Fibroblast of lung (primary cell): ENCODE results near the gene PANX2. TPM values are rescaled to one million over a fixed set of nuclear protein-coding genes. Genes with fewer than 3 reads are reported as not detected.

Experiments
- DNase-seq, 2 donors: peaks; one replicate each; pipeline versions ENCODE4 v3.0.0 to v3.0.0-alpha.2; 2010; ENCODE audit warnings: low read depth in 2 of 2
- H2AFZ ChIP-seq: 2 replicates; pipeline ENCODE4 v1.5.1; 2012; ENCODE audit warnings: low read length, control low read depth, inconsistent platforms
- H3K27ac ChIP-seq: 2 replicates; pipeline ENCODE4 v1.5.1; 2011; ENCODE audit warnings: low read length, control low read depth; ENCODE audit not compliant: insufficient read depth
- H3K27me3 ChIP-seq: 2 replicates; pipeline ENCODE4 v1.5.1; 2011; ENCODE audit warnings: mild to moderate bottlenecking, low read length; ENCODE audit not compliant: control insufficient read depth, insufficient read depth
- H3K36me3 ChIP-seq: 2 replicates; pipeline ENCODE4 v1.5.1; 2011; ENCODE audit warnings: low read length; ENCODE audit not compliant: control insufficient read depth, insufficient read depth
- H3K4me1 ChIP-seq: 2 replicates; pipeline ENCODE4 v1.5.1; 2011; ENCODE audit warnings: low read length; ENCODE audit not compliant: control insufficient read depth, insufficient read depth; ENCODE audit errors: extremely low read depth
- H3K4me2 ChIP-seq: 2 replicates; pipeline ENCODE4 v1.5.1; 2011; ENCODE audit warnings: low read length, control low read depth; ENCODE audit not compliant: insufficient read depth; ENCODE audit errors: extremely low read depth
- H3K4me3 ChIP-seq, 4 experiments: fragments of 200-600 bp in 1 of 4; sonication (generic) in 1 of 4; replicated peaks in 1 of 4; 2 replicates each; pipeline ENCODE4 v1.5.1; 2011 to 2016; ENCODE audit warnings: low read length in 4 of 4, low read depth in 3 of 4, mild to moderate bottlenecking in 3 of 4, control low read depth in 2 of 4, inconsistent platforms in 1 of 4, mixed read lengths in 1 of 4; ENCODE audit not compliant: insufficient read depth in 1 of 4; ENCODE audit errors: control extremely low read depth in 1 of 4
- H3K79me2 ChIP-seq: 2 replicates; pipeline ENCODE4 v1.5.1; 2012; ENCODE audit warnings: mild to moderate bottlenecking, low read length, inconsistent platforms; ENCODE audit not compliant: control insufficient read depth, insufficient read depth
- H3K9ac ChIP-seq: 2 replicates; pipeline ENCODE4 v1.5.1; 2011; ENCODE audit warnings: mild to moderate bottlenecking, low read length, control low read depth; ENCODE audit not compliant: insufficient read depth
- H3K9me3 ChIP-seq: 2 replicates; pipeline ENCODE4 v1.5.1; 2012; ENCODE audit warnings: low read depth, low read length; ENCODE audit not compliant: control insufficient read depth, insufficient read depth
- H4K20me1 ChIP-seq: 2 replicates; pipeline ENCODE4 v1.5.1; 2011; ENCODE audit warnings: low read length; ENCODE audit not compliant: control insufficient read depth, insufficient read depth; ENCODE audit errors: extremely low read depth
- EZH2 ChIP-seq: IDR thresholded peaks from 2 replicates; pipeline ENCODE4 v1.5.1; 2012; ENCODE audit warnings: low read length, control low read depth, mild to moderate bottlenecking; ENCODE audit errors: missing control alignments
- polyA plus RNA-seq, 2 donors: library from polyadenylated mRNA; depleted of rRNA in 1 of 2; stranded (reverse) in 1 of 2; unstranded in 1 of 2; fragments of >200 nt; gene quantifications; 2 replicates each; pipeline ENCODE4 v1.2.1, GENCODE V29; 2011 to 2012; ENCODE audit warnings: missing spikeins in 1 of 2
- total RNA-seq: library from RNA; depleted of rRNA; stranded (reverse); fragments of >200 nt; gene quantifications from 2 replicates; pipeline ENCODE4 v1.2.1, GENCODE V29; 2014
- TF ChIP-seq, protein P1 (sequence below), 2 donors: IDR thresholded peaks in 1 of 2; conservative IDR thresholded peaks in 1 of 2; 1 replicate in 1 of 2; 2 replicates in 1 of 2; pipeline ENCODE4 v1.5.1; 2011 to 2012; ENCODE audit warnings: low read length in 2 of 2, control low read depth in 1 of 2, inconsistent platforms in 1 of 2, low read depth in 1 of 2, mild to moderate bottlenecking in 1 of 2

PANX2 gene
- total and polyA plus RNA-seq, 2 donors (not counting 1 experiment from before 2014, with no cell fraction given), result 0.17 to 0.45 TPM

DNA sequence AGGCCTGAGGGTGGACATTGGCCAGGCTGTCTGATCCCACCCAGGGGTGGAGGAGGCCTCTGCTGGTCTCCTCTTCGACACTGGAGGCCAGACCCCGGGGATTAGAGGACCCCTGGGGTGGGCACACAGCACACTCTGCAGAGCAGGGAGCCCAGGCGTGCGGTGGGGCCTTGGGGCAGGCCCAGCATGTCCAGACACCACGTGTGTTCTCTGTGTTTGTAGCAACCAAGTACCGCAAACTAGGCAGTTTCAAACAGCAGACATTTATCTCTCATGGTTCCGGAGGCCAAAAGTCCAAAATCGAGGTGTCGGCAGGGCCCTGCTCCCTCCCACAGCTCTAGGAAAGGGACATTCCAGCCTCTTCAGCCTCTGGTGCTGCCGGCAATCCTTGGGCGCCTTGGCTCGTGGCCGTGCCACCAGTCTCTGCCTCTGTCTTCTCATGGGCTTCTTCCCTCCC, 1.5 kb downstream of the PANX2 start:
- DNase-seq, result no peak
- Histone ChIP-seq H3K4me3 (no peak overlapping the region), H2AFZ (no peak overlapping the region)

DNA sequence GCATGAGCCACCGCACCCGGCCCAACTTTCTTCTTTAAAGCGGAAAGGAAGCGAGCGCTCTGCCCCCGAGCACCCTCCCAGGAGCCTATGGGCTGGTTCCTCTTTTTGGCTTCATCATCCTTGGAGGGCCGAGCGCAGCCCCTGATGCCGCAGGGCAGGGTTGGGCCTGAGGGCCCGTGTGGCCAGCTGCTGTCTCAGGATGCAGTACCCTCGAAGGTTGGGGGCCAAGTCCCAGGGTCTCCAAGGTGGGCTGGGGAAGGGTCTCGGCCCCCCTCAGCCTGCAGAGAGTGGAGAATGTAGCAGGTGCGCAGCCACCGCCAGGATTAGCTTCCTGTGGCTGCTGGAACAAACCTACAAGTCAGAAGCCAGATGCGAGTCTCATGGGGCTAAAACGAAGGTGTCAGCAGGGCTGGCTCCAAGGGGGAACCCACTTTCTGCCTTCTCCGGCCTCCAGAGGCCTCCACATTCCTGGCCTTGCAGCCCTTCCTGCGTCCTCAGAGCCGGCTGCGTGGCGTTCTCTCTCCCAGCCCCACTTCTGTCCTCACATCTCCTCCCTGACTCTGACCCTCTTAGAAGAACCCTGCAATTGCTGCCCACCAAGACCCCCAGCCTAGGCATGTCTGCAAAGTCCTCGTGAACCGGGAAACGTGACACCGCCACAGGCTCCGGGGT, 2.9 kb downstream of the PANX2 start:
- Histone ChIP-seq H3K4me2 (no peak overlapping the region), H2AFZ (no peak overlapping the region), H3K9me3 (no peaks in the 10 kb centered on the region), H3K4me1 (no peaks in the 10 kb centered on the region), H4K20me1 (no peaks in the 10 kb centered on the region), H3K4me3 (no peak overlapping the region), H3K9ac (no peak overlapping the region), H3K79me2 (no peaks in the 10 kb centered on the region), H3K27ac (no peak overlapping the region), H3K36me3 (no peaks in the 10 kb centered on the region), H3K27me3 (peaks cover 12% of the 10 kb centered on the region)
- TF ChIP-seq, protein P1, sequence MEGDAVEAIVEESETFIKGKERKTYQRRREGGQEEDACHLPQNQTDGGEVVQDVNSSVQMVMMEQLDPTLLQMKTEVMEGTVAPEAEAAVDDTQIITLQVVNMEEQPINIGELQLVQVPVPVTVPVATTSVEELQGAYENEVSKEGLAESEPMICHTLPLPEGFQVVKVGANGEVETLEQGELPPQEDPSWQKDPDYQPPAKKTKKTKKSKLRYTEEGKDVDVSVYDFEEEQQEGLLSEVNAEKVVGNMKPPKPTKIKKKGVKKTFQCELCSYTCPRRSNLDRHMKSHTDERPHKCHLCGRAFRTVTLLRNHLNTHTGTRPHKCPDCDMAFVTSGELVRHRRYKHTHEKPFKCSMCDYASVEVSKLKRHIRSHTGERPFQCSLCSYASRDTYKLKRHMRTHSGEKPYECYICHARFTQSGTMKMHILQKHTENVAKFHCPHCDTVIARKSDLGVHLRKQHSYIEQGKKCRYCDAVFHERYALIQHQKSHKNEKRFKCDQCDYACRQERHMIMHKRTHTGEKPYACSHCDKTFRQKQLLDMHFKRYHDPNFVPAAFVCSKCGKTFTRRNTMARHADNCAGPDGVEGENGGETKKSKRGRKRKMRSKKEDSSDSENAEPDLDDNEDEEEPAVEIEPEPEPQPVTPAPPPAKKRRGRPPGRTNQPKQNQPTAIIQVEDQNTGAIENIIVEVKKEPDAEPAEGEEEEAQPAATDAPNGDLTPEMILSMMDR (conservative IDR thresholded peaks at IDR 0.05 in 1 of 2, IDR thresholded peaks at IDR 0.05 in 1 of 2; ENCODE audit: low read depth in 1 of 2, low read length in 2 of 2), result no peak
- TF ChIP-seq EZH2, result no peak
- DNase-seq, result no peak

More for the DNA sequence above, 1.5 kb downstream of the PANX2 start:
- H3K27me3 ChIP-seq, result peaks cover 13% of the 10 kb centered on the region
- no peak overlapping the region for H3K27ac ChIP-seq
- no peaks in the 10 kb centered on the region for H4K20me1 ChIP-seq
- H3K9ac ChIP-seq, result no peak overlapping the region
- H3K36me3 ChIP-seq, result no peaks in the 10 kb centered on the region
- no peak for TF ChIP-seq EZH2
- TF ChIP-seq, protein P1 (conservative IDR thresholded peaks at IDR 0.05 in 1 of 2, IDR thresholded peaks at IDR 0.05 in 1 of 2; ENCODE audit: low read depth in 1 of 2, low read length in 2 of 2), result no peak
- no peaks in the 10 kb centered on the region for H3K4me1 ChIP-seq
- no peaks in the 10 kb centered on the region for H3K79me2 ChIP-seq
- no peaks in the 10 kb centered on the region for H3K9me3 ChIP-seq
- H3K4me2 ChIP-seq, result no peak overlapping the region

DNA sequence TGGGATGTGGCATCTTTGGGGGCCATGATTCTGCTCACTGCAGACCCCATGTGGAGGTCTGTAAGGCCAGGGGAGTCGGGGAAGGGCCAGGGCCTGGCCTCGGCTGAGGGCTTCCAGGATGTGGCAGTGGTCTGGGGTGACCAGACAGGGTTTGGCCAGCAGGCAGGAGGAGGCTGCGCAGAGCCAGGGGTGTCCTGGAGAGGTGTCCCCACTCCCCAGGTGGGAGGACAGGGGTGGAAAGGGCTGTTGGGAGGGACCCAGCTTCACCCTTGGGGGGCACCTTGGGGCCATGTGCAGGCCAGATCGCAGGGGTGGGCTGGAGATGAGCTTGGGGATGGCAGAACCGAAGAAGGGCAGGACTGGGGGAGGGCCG, 3.4 kb downstream of the PANX2 start:
- TF ChIP-seq, protein P1 (conservative IDR thresholded peaks at IDR 0.05 in 1 of 2, IDR thresholded peaks at IDR 0.05 in 1 of 2; ENCODE audit: low read depth in 1 of 2, low read length in 2 of 2), result no peak
- TF ChIP-seq EZH2, result no peak
- no peaks in the 10 kb centered on the region for H3K9me3 ChIP-seq
- H3K4me1 ChIP-seq, result no peaks in the 10 kb centered on the region
- H3K4me2 ChIP-seq, result no peak overlapping the region
- DNase-seq, result no peak
- no peaks in the 10 kb centered on the region for H3K79me2 ChIP-seq
- H3K27me3 ChIP-seq, result peaks cover 7% of the 10 kb centered on the region
- H3K4me3 ChIP-seq, result no peak overlapping the region
- no peak overlapping the region for H2AFZ ChIP-seq
- H3K36me3 ChIP-seq, result no peaks in the 10 kb centered on the region
- H3K27ac ChIP-seq, result no peak overlapping the region
- H3K9ac ChIP-seq, result no peak overlapping the region
- H4K20me1 ChIP-seq, result no peaks in the 10 kb centered on the region
